Esophagus squamous epithelium (tissue), 5 donors: Measurements from ENCODE around the gene IFITM1. TPM values are rescaled to one million over a fixed set of nuclear protein-coding genes. Genes with fewer than 3 reads are reported as not detected.

ENCODE experiments used
- DNase-seq: peaks from one replicate; lab custom pipeline; 2025; lab: John Stamatoyannopoulos, UW
- H3K27ac ChIP-seq, 4 donors: fragments of 200-600 bp; sonication (generic); one replicate each; pipeline ENCODE4 v1.5.1; 2016 to 2019; ENCODE audit warnings: mild to moderate bottlenecking in 1 of 4
- H3K27me3 ChIP-seq, 4 donors: fragments of 200-600 bp; sonication (generic); 1 replicate in 3 of 4; 2 replicates in 1 of 4; pipeline versions ENCODE4 v1.5.1 to v1.6.0; 2017 to 2021; ENCODE audit warnings: antibody characterized with exemption in 1 of 4
- H3K36me3 ChIP-seq, 3 donors: fragments of 200-600 bp; sonication (generic); one replicate each; pipeline ENCODE4 v1.5.1; 2016 to 2019
- H3K4me1 ChIP-seq, 3 donors: fragments of 200-600 bp; sonication (generic); one replicate each; pipeline ENCODE4 v1.5.1; 2017 to 2019
- H3K4me3 ChIP-seq, 4 donors: fragments of 200-600 bp; sonication (generic); 1 replicate in 3 of 4; 2 replicates in 1 of 4; pipeline ENCODE4 v1.5.1; 2016 to 2019; ENCODE audit warnings: mild to moderate bottlenecking in 2 of 4, moderate library complexity in 1 of 4
- H3K9me3 ChIP-seq, 3 donors: fragments of 200-600 bp; sonication (generic); one replicate each; pipeline ENCODE4 v1.5.1; 2016 to 2019
- CTCF ChIP-seq, 6 experiments: fragments of 450-650 bp in 4 of 6; fragments of 200-600 bp in 2 of 6; sonication (generic) in 2 of 6; IDR thresholded peaks; one replicate each; pipeline ENCODE4 v1.5.1; 2016 to 2019; ENCODE audit warnings: antibody characterized with exemption in 6 of 6, mild to moderate bottlenecking in 4 of 6, moderate library complexity in 4 of 6
- POLR2A ChIP-seq, 4 donors: fragments of 450-650 bp; IDR thresholded peaks; one replicate each; pipeline ENCODE4 v1.6.1; 2017; ENCODE audit warnings: antibody characterized with exemption in 4 of 4, mild to moderate bottlenecking in 4 of 4, moderate library complexity in 3 of 4
- WGBS, 2 donors: methylation state at CpG; one replicate each; pipeline ENCODE4 v1.1.5; 2018; 5-methylcytosine and 5-hydroxymethylcytosine counted together
- intact Hi-C: fragments of 100-400 bp; cut with DNase I; formaldehyde crosslinking; loops from one replicate; pipeline ENCODE4 v1.15.0; 2022
- total RNA-seq, 4 donors: library from RNA; depleted of rRNA; stranded (reverse); fragments of >200 nt; gene quantifications; one replicate each; pipeline ENCODE4 v1.1.0, GENCODE V29; 2016
- donor health status: DM: yes; HTN: yes; CAD: no.

Gene IFITM1
- total RNA-seq, 4 donors from 2014 or later: 26.3 to 133 (median 60.0) TPM

- Histone ChIP-seq H3K4me1 (peaks cover 16 to 42% (median 26%) of the 10 kb centered on the region in 3 donors), H3K9me3 (no peaks in the 10 kb centered on the region), H3K27ac (no peak overlapping the region), H3K27me3 (peaks cover 0 to 45% (median 0%) of the 10 kb centered on the region in 4 donors), H3K36me3 (no peaks in the 10 kb centered on the region), H3K4me3 (no peak overlapping the region)
- no peak for DNase-seq
- intact Hi-C loops: no loop called here
- TF ChIP-seq CTCF (IDR thresholded peaks at IDR 0.05): no peak
- TF ChIP-seq POLR2A (IDR thresholded peaks at IDR 0.05): no peak
- 95 to 100% methylated on average over 2 of the region's 2 CpGs for WGBS, 2 donors
These were observed 16.0 kb downstream of the IFITM1 start for GRCh38 chr11:329886-330253.

GRCh38 chr11:330307-330693, 16.5 kb downstream of the IFITM1 start:
- intact Hi-C loops: no loop called here
- Histone ChIP-seq H3K4me3 (no peak overlapping the region), H3K36me3 (no peaks in the 10 kb centered on the region), H3K27me3 (peaks cover 0 to 45% (median 0%) of the 10 kb centered on the region in 4 donors), H3K4me1 (peaks cover 16 to 43% (median 26%) of the 10 kb centered on the region in 3 donors), H3K9me3 (no peaks in the 10 kb centered on the region), H3K27ac (no peak overlapping the region)
- no peak for TF ChIP-seq CTCF (IDR thresholded peaks at IDR 0.05)
- no peak for TF ChIP-seq POLR2A (IDR thresholded peaks at IDR 0.05)
- DNase-seq: no peak
- WGBS, 2 donors: 47 to 57% methylated on average over 6 to 7 of the region's 14 CpGs

- no peak overlapping the region for H3K4me3 ChIP-seq
- H3K9me3 ChIP-seq: no peaks in the 10 kb centered on the region
- no peak overlapping the region for H3K27ac ChIP-seq
- intact Hi-C loops: no loop called here
- DNase-seq: no peak
- TF ChIP-seq POLR2A (IDR thresholded peaks at IDR 0.05) (no peak), CTCF (IDR thresholded peaks at IDR 0.05) (no peak)
- 79 to 84% methylated on average over 12 to 21 of the region's 34 CpGs for WGBS, 2 donors
- H3K36me3 ChIP-seq: no peaks in the 10 kb centered on the region
- H3K4me1 ChIP-seq: peaks cover 16 to 44% (median 28%) of the 10 kb centered on the region in 3 donors
- H3K27me3 ChIP-seq: peaks cover 0 to 49% (median 0%) of the 10 kb centered on the region in 4 donors
These were observed 17.0 kb downstream of the IFITM1 start for GRCh38 chr11:330694-331357.

- H3K4me1 ChIP-seq: peaks cover 11 to 44% (median 28%) of the 10 kb centered on the region in 3 donors
- 76 to 82% methylated on average over 16 to 17 of the region's 19 CpGs for WGBS, 2 donors
- peaks cover 0 to 54% (median 0%) of the 10 kb centered on the region in 4 donors for H3K27me3 ChIP-seq
- no peaks in the 10 kb centered on the region for H3K36me3 ChIP-seq
- no peak for DNase-seq
- intact Hi-C loops: no loop called here
- H3K27ac ChIP-seq: no peak overlapping the region
- no peaks in the 10 kb centered on the region for H3K9me3 ChIP-seq
- no peak overlapping the region for H3K4me3 ChIP-seq
- TF ChIP-seq CTCF (IDR thresholded peaks at IDR 0.05) (no peak), POLR2A (IDR thresholded peaks at IDR 0.05) (no peak)
These were observed 17.7 kb downstream of the IFITM1 start for GRCh38 chr11:331358-332060.
